T-cell (primary cell): Measurements from ENCODE around the gene SSBP3. TPM values are rescaled to one million over a fixed set of nuclear protein-coding genes. Genes with fewer than 3 reads are reported as not detected.

Experiments
- ATAC-seq, 4 experiments: fragments of 200-7000 bp in 3 of 4; fragments of 150-1000 bp in 1 of 4; cut with Tn5 transposase; replicated peaks in 1 of 4; 1 replicate in 3 of 4; 2 replicates in 1 of 4; pipeline ENCODE4 v1.10.0; 2021; ENCODE audit warnings: moderate library complexity in 3 of 4, mild to moderate bottlenecking in 2 of 4, moderate number of reproducible peaks in 1 of 4
- CTCF ChIA-PET, 2 donors: fragments of 300-600 bp; sonication (Branson Sonifier 250); formaldehyde crosslinking; loops; one replicate each; lab custom pipeline; 2022; ENCODE audit warnings: antibody characterized with exemption in 2 of 2; lab: Charles Lee
- POLR2A ChIA-PET, 2 donors: fragments of 300-600 bp; sonication (Branson Sonifier 250); formaldehyde crosslinking; loops; one replicate each; lab custom pipeline; 2022; ENCODE audit warnings: antibody characterized with exemption in 2 of 2; lab: Charles Lee
- DNase-seq, 35 experiments: peaks; one replicate each; pipeline versions ENCODE4 v3.0.0 to v3.0.0-alpha.2; 2013 to 2023
- H3K27ac ChIP-seq: one replicate; pipeline ENCODE4 v1.5.1; 2013; ENCODE audit warnings: low read length
- H3K27me3 ChIP-seq, 2 experiments: replicated peaks in 1 of 2; 1 replicate in 1 of 2; 2 replicates in 1 of 2; pipeline versions ENCODE4 v1.6.1 to v1.7.0; 2013; ENCODE audit warnings: low read length in 1 of 2, mixed read lengths in 1 of 2; ENCODE audit not compliant: control insufficient read depth in 2 of 2, insufficient read depth in 2 of 2; ENCODE audit errors: extremely low read depth in 1 of 2
- H3K36me3 ChIP-seq, 2 donors: 1 replicate in 1 of 2; 2 replicates in 1 of 2; pipeline versions ENCODE4 v1.6.1 to v1.7.0; 2013; ENCODE audit warnings: low read length in 1 of 2; ENCODE audit not compliant: control insufficient read depth in 2 of 2, insufficient read depth in 1 of 2; ENCODE audit errors: extremely low read depth in 1 of 2
- H3K4me1 ChIP-seq, 2 experiments: 1 replicate in 1 of 2; 2 replicates in 1 of 2; pipeline versions ENCODE4 v1.6.1 to v1.7.0; 2013; ENCODE audit warnings: low read length in 2 of 2, mixed read lengths in 1 of 2; ENCODE audit not compliant: insufficient read depth in 2 of 2, control insufficient read depth in 1 of 2; ENCODE audit errors: extremely low read depth in 1 of 2
- H3K4me3 ChIP-seq, 2 donors: 1 replicate in 1 of 2; 2 replicates in 1 of 2; pipeline versions ENCODE4 v1.5.1 to v1.7.0; 2013; ENCODE audit warnings: mild to moderate bottlenecking in 2 of 2, low read length in 1 of 2, moderate library complexity in 1 of 2; ENCODE audit not compliant: control insufficient read depth in 1 of 2; ENCODE audit errors: extremely low read depth in 1 of 2
- H3K9me3 ChIP-seq: 2 replicates; pipeline ENCODE4 v1.7.0; 2013
- H3K27ac Mint-ChIP-seq, 2 donors: one replicate each; pipeline ENCODE4 v1.8.0; 2020 to 2021; ENCODE audit warnings: mild to moderate bottlenecking in 2 of 2, mixed read lengths in 2 of 2
- H3K27me3 Mint-ChIP-seq, 2 donors: one replicate each; pipeline ENCODE4 v1.8.0; 2021 to 2022; ENCODE audit warnings: mixed read lengths in 2 of 2
- H3K36me3 Mint-ChIP-seq: one replicate; pipeline ENCODE4 v1.8.0; 2021; ENCODE audit warnings: mixed read lengths
- H3K4me1 Mint-ChIP-seq, 3 donors: one replicate each; pipeline ENCODE4 v1.8.0; 2020 to 2022; ENCODE audit warnings: mixed read lengths in 3 of 3, mild to moderate bottlenecking in 1 of 3
- H3K4me3 Mint-ChIP-seq, 3 donors: one replicate each; pipeline ENCODE4 v1.8.0; 2020 to 2022; ENCODE audit warnings: mild to moderate bottlenecking in 3 of 3, mixed read lengths in 3 of 3, moderate library complexity in 3 of 3
- H3K9me3 Mint-ChIP-seq, 3 donors: one replicate each; pipeline ENCODE4 v1.8.0; 2020 to 2022; ENCODE audit warnings: mixed read lengths in 3 of 3
- WGBS: methylation state at CpG from one replicate; pipeline ENCODE4 v1.1.5; 2013; ENCODE audit warnings: missing lambda C conversion rate; ENCODE audit not compliant: insufficient coverage; 5-methylcytosine and 5-hydroxymethylcytosine counted together
- total RNA-seq, 35 experiments: library from RNA in 6 of 35; stranded (reverse) in 6 of 35; fragments of 120-200 nt in 1 of 35; gene quantifications; one replicate each; pipeline versions ENCODE4 v1.2.1 to v1.2.4 and lab custom pipeline; 2013 to 2026

Gene SSBP3
- total RNA-seq, 5 donors from 2014 or later (not counting 1 experiment from before 2014, with no cell fraction given): 51.5 to 84.5 (median 69.2) TPM

DNA sequence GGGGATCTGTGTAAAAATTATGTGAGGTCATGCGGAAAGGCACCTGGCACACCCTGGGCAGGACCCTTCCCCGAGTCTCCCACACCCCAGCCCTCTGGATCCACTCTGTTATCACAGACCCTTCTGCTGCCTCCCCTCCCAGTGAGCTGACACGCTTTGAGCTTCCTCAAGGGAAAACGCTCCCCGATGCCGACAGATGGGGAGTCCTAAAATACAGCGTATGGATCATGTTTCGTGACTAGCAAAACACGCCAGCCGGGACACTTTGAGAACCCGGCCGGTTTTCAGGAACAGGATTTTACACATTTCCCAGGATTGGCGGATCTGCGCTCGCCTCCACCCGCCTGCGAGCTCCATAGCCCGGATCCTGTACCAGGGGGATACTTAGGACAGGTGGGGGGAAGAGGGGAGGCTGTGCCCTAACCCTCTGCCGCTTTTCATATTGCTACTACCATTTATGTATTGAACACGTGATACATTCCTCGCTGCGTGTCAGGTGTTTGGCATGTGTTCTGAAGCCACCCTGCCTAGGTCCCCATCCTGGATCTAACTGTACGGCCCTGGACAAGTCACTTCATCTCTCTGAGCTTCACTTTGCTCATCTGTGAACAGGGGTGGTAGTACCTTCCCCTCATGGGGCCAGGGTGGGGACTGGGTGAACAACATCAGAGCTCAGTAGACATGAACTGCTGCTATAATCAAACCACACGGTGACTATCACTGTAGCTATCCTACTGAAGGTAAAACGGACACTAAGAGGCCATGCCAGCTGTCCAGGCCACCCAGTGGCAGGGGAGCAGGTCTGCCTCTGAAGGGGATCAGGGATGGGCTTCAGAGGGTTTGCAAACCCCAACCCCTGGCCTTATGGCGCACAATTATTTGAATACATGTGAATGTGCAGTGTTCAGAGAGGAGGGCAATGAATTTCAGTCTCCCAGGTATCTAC lies 63.2 kb downstream of the SSBP3 start:
- Histone ChIP-seq H3K36me3 (peaks cover 0 to 10% of the 10 kb centered on the region in 2 donors), H3K4me1 (peaks cover 4 to 35% of the 10 kb centered on the region in 2 experiments), H3K4me3 (no peak overlapping the region), H3K27me3 (no peaks in the 10 kb centered on the region), H3K9me3 (no peaks in the 10 kb centered on the region), H3K27ac (no peak overlapping the region)
- ChIA-PET POLR2A (no interaction called here), CTCF (no interaction called here)
- no peaks in the 10 kb centered on the region for H3K9me3 Mint-ChIP-seq
- 93% methylated on average over 13 of the region's 26 CpGs for WGBS
- H3K4me1 Mint-ChIP-seq: peaks cover 48 to 63% (median 49%) of the 10 kb centered on the region in 3 donors
- no peak for DNase-seq
- H3K27me3 Mint-ChIP-seq: no peaks in the 10 kb centered on the region
- peak overlapping the region in 1 of 2 donors; percentile 22 for H3K27ac Mint-ChIP-seq
- peaks cover 10% of the 10 kb centered on the region for H3K36me3 Mint-ChIP-seq
- H3K4me3 Mint-ChIP-seq: no peak overlapping the region
- no peak for ATAC-seq

DNA sequence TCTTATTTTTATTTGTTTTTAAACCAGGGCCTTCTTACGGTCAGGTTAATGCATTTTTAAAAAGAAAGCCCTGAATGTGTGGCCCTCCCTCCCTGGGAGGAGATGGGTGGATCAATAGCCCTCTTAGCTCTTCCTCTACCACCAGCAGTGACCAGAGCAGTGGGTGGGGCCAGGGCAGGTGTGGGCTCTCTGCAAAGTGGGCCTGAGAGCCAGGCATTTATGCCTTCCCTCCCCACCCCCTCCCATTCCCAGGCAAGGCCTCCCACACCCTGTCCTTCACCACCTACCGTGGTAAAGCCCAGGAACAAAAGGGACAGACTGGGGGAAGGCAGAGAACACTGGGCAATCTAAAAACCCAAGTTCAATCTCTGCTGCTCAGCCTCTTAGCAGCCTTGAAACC lies 63.9 kb downstream of the SSBP3 start:
- Histone ChIP-seq H3K9me3 (no peaks in the 10 kb centered on the region), H3K4me1 (peaks cover 5 to 32% of the 10 kb centered on the region in 2 experiments), H3K27me3 (no peaks in the 10 kb centered on the region), H3K4me3 (no peak overlapping the region), H3K36me3 (peaks cover 0 to 10% of the 10 kb centered on the region in 2 donors), H3K27ac (no peak overlapping the region)
- 89% methylated on average over 1 of the region's 2 CpGs for WGBS
- no peaks in the 10 kb centered on the region for H3K27me3 Mint-ChIP-seq
- DNase-seq: no peak
- H3K4me3 Mint-ChIP-seq: no peak overlapping the region
- ATAC-seq: no peak
- H3K4me1 Mint-ChIP-seq: peaks cover 44 to 58% (median 49%) of the 10 kb centered on the region in 3 donors
- no peaks in the 10 kb centered on the region for H3K9me3 Mint-ChIP-seq
- ChIA-PET POLR2A (no interaction called here), CTCF (no interaction called here)
- no peak overlapping the region for H3K27ac Mint-ChIP-seq
- H3K36me3 Mint-ChIP-seq: peaks cover 10% of the 10 kb centered on the region

DNA sequence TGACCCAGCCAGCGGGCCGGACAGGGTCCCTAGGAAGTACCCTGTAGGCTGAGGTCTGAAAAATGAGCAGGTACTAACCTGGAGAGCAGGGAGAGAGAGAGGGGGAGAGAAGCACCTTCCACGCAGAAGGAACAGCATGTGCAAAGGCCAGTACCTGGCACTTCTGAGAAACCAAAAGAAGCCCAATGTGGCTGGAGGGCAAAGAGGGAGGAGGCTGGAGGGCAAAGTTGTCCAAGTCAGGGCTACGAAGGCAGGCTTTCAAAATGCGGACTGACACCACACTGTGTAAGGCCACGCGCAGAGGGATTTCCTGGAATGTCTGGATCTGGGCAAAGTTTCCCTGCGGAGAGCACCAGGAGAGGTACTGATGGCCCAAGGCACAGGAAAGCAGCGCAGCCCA lies 64.4 kb downstream of the SSBP3 start:
- H3K27me3 ChIP-seq: no peaks in the 10 kb centered on the region
- ChIA-PET POLR2A (interaction anchor here in 1 of 2 donors (0.7 kb wide), 1 partner anchor 448 kb away, joined by 3 read pairs; no protein-coding TSS in a partner anchor), CTCF (no interaction called here)
- H3K9me3 ChIP-seq: no peaks in the 10 kb centered on the region
- ATAC-seq: no peak
- H3K27me3 Mint-ChIP-seq: no peaks in the 10 kb centered on the region
- DNase-seq: no peak
- H3K4me1 ChIP-seq: peaks cover 5 to 33% of the 10 kb centered on the region in 2 experiments
- no peak overlapping the region for H3K27ac Mint-ChIP-seq
- H3K4me3 ChIP-seq: no peak overlapping the region
- H3K27ac ChIP-seq: no peak overlapping the region
- WGBS: 92% methylated on average over 9 of the region's 9 CpGs
- peaks cover 47 to 60% (median 54%) of the 10 kb centered on the region in 3 donors for H3K4me1 Mint-ChIP-seq
- no peaks in the 10 kb centered on the region for H3K9me3 Mint-ChIP-seq
- peaks cover 14% of the 10 kb centered on the region for H3K36me3 Mint-ChIP-seq
- H3K4me3 Mint-ChIP-seq: no peak overlapping the region
- H3K36me3 ChIP-seq: peaks cover 2 to 10% of the 10 kb centered on the region in 2 donors

- H3K27ac Mint-ChIP-seq: no peak overlapping the region
Measured at GRCh38 chr1:54340878-54341277, 65.3 kb downstream of the SSBP3 start.

DNA sequence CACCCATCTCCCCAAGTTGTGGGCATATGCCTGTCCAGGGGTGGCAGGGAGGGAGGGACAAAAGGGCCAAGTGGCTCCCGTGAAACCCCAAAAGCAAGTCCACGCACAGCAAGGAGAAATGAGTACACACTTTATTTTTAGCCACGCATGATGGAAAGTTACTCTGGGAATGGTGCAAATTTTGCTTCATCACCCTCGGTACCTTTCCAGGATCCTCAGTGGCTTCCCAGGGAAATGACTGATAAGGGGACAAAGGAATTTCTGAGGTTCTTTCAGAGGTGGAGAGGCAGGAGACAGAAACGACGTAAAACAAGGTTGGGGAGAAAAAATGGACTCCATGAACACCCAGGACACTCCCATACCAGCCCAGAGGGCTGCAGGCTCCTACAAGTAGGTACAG lies 65.8 kb downstream of the SSBP3 start:
- ChIA-PET CTCF (no interaction called here), POLR2A (no interaction called here)
- Histone ChIP-seq H3K27me3 (no peaks in the 10 kb centered on the region), H3K36me3 (peaks cover 9 to 15% of the 10 kb centered on the region in 2 donors), H3K4me1 (peaks cover 5 to 36% of the 10 kb centered on the region in 2 experiments), H3K4me3 (no peak overlapping the region), H3K9me3 (no peaks in the 10 kb centered on the region), H3K27ac (no peak overlapping the region)
- Mint-ChIP-seq H3K9me3 (no peaks in the 10 kb centered on the region), H3K4me3 (no peak overlapping the region), H3K36me3 (peaks cover 21% of the 10 kb centered on the region), H3K4me1 (peaks cover 53 to 73% (median 63%) of the 10 kb centered on the region in 3 donors), H3K27me3 (no peaks in the 10 kb centered on the region), H3K27ac (no peak overlapping the region)
- ATAC-seq (no peak), DNase-seq (no peak)
- 100% methylated on average over 2 of the region's 6 CpGs for WGBS

More at GRCh38 chr1:54340878-54341277, 65.3 kb downstream of the SSBP3 start:
- H3K4me1 Mint-ChIP-seq: peaks cover 53 to 68% (median 60%) of the 10 kb centered on the region in 3 donors
- H3K9me3 Mint-ChIP-seq: no peaks in the 10 kb centered on the region
- H3K4me3 ChIP-seq: no peak overlapping the region
- no peak overlapping the region for H3K4me3 Mint-ChIP-seq
- peaks cover 5 to 11% of the 10 kb centered on the region in 2 donors for H3K36me3 ChIP-seq
- peaks cover 17% of the 10 kb centered on the region for H3K36me3 Mint-ChIP-seq
- H3K9me3 ChIP-seq: no peaks in the 10 kb centered on the region
- no peak for DNase-seq
- H3K27ac ChIP-seq: no peak overlapping the region
- no peaks in the 10 kb centered on the region for H3K27me3 ChIP-seq
- WGBS: no CpG with 5 or more reads among the region's 5 CpGs
- CTCF ChIA-PET: no interaction called here
- POLR2A ChIA-PET: interaction anchor here in 1 of 2 donors (0.7 kb wide), 1 partner anchor 449 kb away, joined by 3 read pairs; no protein-coding TSS in a partner anchor
- peaks cover 5 to 31% of the 10 kb centered on the region in 2 experiments for H3K4me1 ChIP-seq
- no peak for ATAC-seq
- no peaks in the 10 kb centered on the region for H3K27me3 Mint-ChIP-seq

- Mint-ChIP-seq H3K9me3 (no peaks in the 10 kb centered on the region), H3K4me3 (no peak overlapping the region), H3K36me3 (peaks cover 20% of the 10 kb centered on the region), H3K27ac (peak overlapping the region in 1 of 2 donors; percentile 69), H3K27me3 (no peaks in the 10 kb centered on the region), H3K4me1 (peaks cover 55 to 77% (median 71%) of the 10 kb centered on the region in 3 donors)
- ATAC-seq: no peak
- Histone ChIP-seq H3K36me3 (peaks cover 10 to 14% of the 10 kb centered on the region in 2 donors), H3K4me1 (peaks cover 5 to 38% of the 10 kb centered on the region in 2 experiments), H3K27me3 (no peaks in the 10 kb centered on the region), H3K27ac (no peak overlapping the region), H3K4me3 (no peak overlapping the region), H3K9me3 (no peaks in the 10 kb centered on the region)
- ChIA-PET POLR2A (no interaction called here), CTCF (no interaction called here)
- WGBS: no CpG with 5 or more reads among the region's 2 CpGs
- no peak for DNase-seq
Measured at GRCh38 chr1:54339126-54339525, 67.1 kb downstream of the SSBP3 start.
